ENCODE measurements around the gene EIF4G3.

EIF4G3 gene

GRCh38 chr1:21041541-21041940 lies 135.2 kb downstream of the EIF4G3 start:
- H4K20me1 ChIP-seq (ENCODE audit: insufficient read depth, low read length): no peaks in the 10 kb centered on the region
- H3K4me1 ChIP-seq (ENCODE audit: insufficient read depth, low read length, severe bottlenecking): peaks cover 6% of the 10 kb centered on the region
- H3K27ac ChIP-seq (ENCODE audit: low read depth, low read length, poor library complexity, severe bottlenecking): no peak overlapping the region
- no peak overlapping the region for H3K4me3 ChIP-seq (ENCODE audit: low read depth, low read length, poor library complexity, severe bottlenecking)
- no peaks in the 10 kb centered on the region; the same call in 1 of the 2 replicates for H3K79me2 ChIP-seq (ENCODE audit: insufficient read depth, low read length)
- no peaks in the 10 kb centered on the region for H3K9me2 ChIP-seq (ENCODE audit: low read depth, low read length)
- H3K4me2 ChIP-seq (ENCODE audit: low read length): no peak overlapping the region
- peaks cover 35% of the 10 kb centered on the region for H3K36me3 ChIP-seq (ENCODE audit: insufficient read depth, low read length)
- no peaks in the 10 kb centered on the region for H3F3A ChIP-seq (ENCODE audit: insufficient read depth, low read length)
- H2AFZ ChIP-seq (ENCODE audit: low read length): no peak overlapping the region
- no peak overlapping the region for H3K9ac ChIP-seq (ENCODE audit: low read length)
- H3K27me3 ChIP-seq (ENCODE audit: insufficient read depth, low read length): no peaks in the 10 kb centered on the region
- TF ChIP-seq EZH2 (IDR thresholded peaks at IDR 0.05; ENCODE audit: borderline replicate concordance, low read length) (no peak), CTCF (IDR thresholded peaks at IDR 0.05; ENCODE audit: low read length) (no peak)
- H3K9me3 ChIP-seq (ENCODE audit: low read length): peaks cover 19% of the 10 kb centered on the region

GRCh38 chr1:21037091-21037490 lies 139.6 kb downstream of the EIF4G3 start:
- no peaks in the 10 kb centered on the region for H4K20me1 ChIP-seq (ENCODE audit: insufficient read depth, low read length)
- H3K4me3 ChIP-seq (ENCODE audit: low read depth, low read length, poor library complexity, severe bottlenecking): no peak overlapping the region
- no peaks in the 10 kb centered on the region for H3K9me2 ChIP-seq (ENCODE audit: low read depth, low read length)
- peaks cover 49% of the 10 kb centered on the region for H3K36me3 ChIP-seq (ENCODE audit: insufficient read depth, low read length)
- H3K9ac ChIP-seq (ENCODE audit: low read length): no peak overlapping the region
- no peak overlapping the region for H3K27ac ChIP-seq (ENCODE audit: low read depth, low read length, poor library complexity, severe bottlenecking)
- no peaks in the 10 kb centered on the region for H3K4me1 ChIP-seq (ENCODE audit: insufficient read depth, low read length, severe bottlenecking)
- no peak overlapping the region for H3K4me2 ChIP-seq (ENCODE audit: low read length)
- H2AFZ ChIP-seq (ENCODE audit: low read length): no peak overlapping the region
- TF ChIP-seq CTCF (IDR thresholded peaks at IDR 0.05; ENCODE audit: low read length): no peak
- no peak for TF ChIP-seq EZH2 (IDR thresholded peaks at IDR 0.05; ENCODE audit: borderline replicate concordance, low read length)
- H3F3A ChIP-seq (ENCODE audit: insufficient read depth, low read length): peaks cover 3% of the 10 kb centered on the region; the same call in 1 of the 2 replicates
- H3K9me3 ChIP-seq (ENCODE audit: low read length): peaks cover 26% of the 10 kb centered on the region
- no peaks in the 10 kb centered on the region for H3K27me3 ChIP-seq (ENCODE audit: insufficient read depth, low read length)
- no peaks in the 10 kb centered on the region; the same call in 1 of the 2 replicates for H3K79me2 ChIP-seq (ENCODE audit: insufficient read depth, low read length)

- no peak overlapping the region for H3K4me3 ChIP-seq (ENCODE audit: low read depth, low read length, poor library complexity, severe bottlenecking)
- H3K9me2 ChIP-seq (ENCODE audit: low read depth, low read length): no peaks in the 10 kb centered on the region
- no peaks in the 10 kb centered on the region; the same call in 1 of the 2 replicates for H3K79me2 ChIP-seq (ENCODE audit: insufficient read depth, low read length)
- H3F3A ChIP-seq (ENCODE audit: insufficient read depth, low read length): peaks cover 3% of the 10 kb centered on the region; the same call in 1 of the 2 replicates
- TF ChIP-seq EZH2 (IDR thresholded peaks at IDR 0.05; ENCODE audit: borderline replicate concordance, low read length) (no peak), CTCF (IDR thresholded peaks at IDR 0.05; ENCODE audit: low read length) (no peak)
- peaks cover 44% of the 10 kb centered on the region for H3K36me3 ChIP-seq (ENCODE audit: insufficient read depth, low read length)
- H3K4me1 ChIP-seq (ENCODE audit: insufficient read depth, low read length, severe bottlenecking): no peaks in the 10 kb centered on the region
- H3K9me3 ChIP-seq (ENCODE audit: low read length): peaks cover 26% of the 10 kb centered on the region
- no peaks in the 10 kb centered on the region for H4K20me1 ChIP-seq (ENCODE audit: insufficient read depth, low read length)
- H3K4me2 ChIP-seq (ENCODE audit: low read length): no peak overlapping the region
- no peak overlapping the region for H3K27ac ChIP-seq (ENCODE audit: low read depth, low read length, poor library complexity, severe bottlenecking)
- no peak overlapping the region for H3K9ac ChIP-seq (ENCODE audit: low read length)
- no peaks in the 10 kb centered on the region for H3K27me3 ChIP-seq (ENCODE audit: insufficient read depth, low read length)
- no peak overlapping the region for H2AFZ ChIP-seq (ENCODE audit: low read length)
These were observed 140.9 kb downstream of the EIF4G3 start for GRCh38 chr1:21035794-21036193.

Data from OCI-LY1 (cell line).